HCT116 (cell line): ENCODE data around the gene OPRL1. TPM values are rescaled to one million over a fixed set of nuclear protein-coding genes. Genes with fewer than 3 reads are reported as not detected.

Experiments
- ATAC-seq: fragments of 200-7000 bp; cut with Tn5 transposase; 2 replicates; pipeline ENCODE4 v1.9.1; 2020; ENCODE audit warnings: mild to moderate bottlenecking, moderate library complexity
- BruUV-seq: library from RNA; stranded (reverse); fragments of 400-500 nt; replicated peaks from 2 replicates; lab custom pipeline; 2021; lab: Mats Ljungman, UMichigan
- CTCF ChIA-PET: fragments of 300-600 bp; sonication (Branson Sonifier 250); formaldehyde crosslinking; loops from one replicate; lab custom pipeline; 2021; ENCODE audit warnings: antibody characterized with exemption; lab: Charles Lee
- POLR2A ChIA-PET: fragments of 300-600, 350-600 bp; sonication (Branson Sonifier 250); formaldehyde crosslinking; loops from one replicate; lab custom pipeline; 2021; ENCODE audit warnings: antibody characterized with exemption; lab: Charles Lee
- RAD21 ChIA-PET, 2 experiments: fragments of 300-600 bp; sonication (Branson Sonifier 250); formaldehyde crosslinking; loops; one replicate each; lab custom pipeline; 2023; ENCODE audit warnings: low total read pairs in 2 of 2; ENCODE audit not compliant: uncharacterized antibody in 2 of 2, unreplicated experiment in 2 of 2, low non-redundant PET in 1 of 2; lab: Charles Lee
- DNase-seq: peaks from one replicate; pipeline ENCODE4 v3.0.0-alpha.2; 2010; ENCODE audit warnings: low read depth, low spot score
- H2AFZ ChIP-seq: fragments of 200-600 bp; shearing (Covaris generic), sonication (generic); 2 replicates; pipeline ENCODE4 v1.6.1; 2017; ENCODE audit warnings: low read depth, mixed run types, mixed read lengths, antibody characterized with exemption, low read length; ENCODE audit not compliant: poor library complexity, severe bottlenecking
- H3K27ac ChIP-seq: 2 replicates; pipeline ENCODE4 v1.5.1; 2012; ENCODE audit warnings: low read depth, low read length
- H3K27me3 ChIP-seq: fragments of 200-600 bp; sonication (generic); 2 replicates; pipeline ENCODE4 v1.6.1; 2016; ENCODE audit warnings: mixed run types, low read length, mixed read lengths; ENCODE audit not compliant: insufficient read depth
- H3K36me3 ChIP-seq, 2 experiments: fragments of 200-500 bp in 1 of 2; fragments of 200-600 bp in 1 of 2; sonication (Bioruptor generic) in 1 of 2; sonication (generic) in 1 of 2; 2 replicates each; pipeline versions ENCODE4 v1.5.1 to v1.6.1; 2014 to 2016; ENCODE audit warnings: low read length in 2 of 2, inconsistent platforms in 1 of 2, mixed read lengths in 1 of 2, mixed run types in 1 of 2; ENCODE audit not compliant: insufficient read depth in 2 of 2, control insufficient read depth in 1 of 2
- H3K4me1 ChIP-seq, 2 experiments: fragments of 200-600 bp in 1 of 2; sonication (generic) in 1 of 2; 2 replicates each; pipeline versions ENCODE4 v1.5.1 to v1.6.1; 2012 to 2017; ENCODE audit warnings: low read length in 2 of 2, inconsistent platforms in 1 of 2, mild to moderate bottlenecking in 1 of 2, mixed read lengths in 1 of 2, mixed run types in 1 of 2, moderate library complexity in 1 of 2; ENCODE audit not compliant: insufficient read depth in 2 of 2, control insufficient read depth in 1 of 2
- H3K4me2 ChIP-seq: fragments of 200-600 bp; sonication (generic); 2 replicates; pipeline ENCODE4 v1.6.1; 2017; ENCODE audit warnings: mixed run types, low read length, mixed read lengths
- H3K4me3 ChIP-seq, 2 experiments: fragments of 200-600 bp in 1 of 2; sonication (generic) in 1 of 2; replicated peaks in 1 of 2; 2 replicates each; pipeline ENCODE4 v1.5.1; 2011 to 2016; ENCODE audit warnings: low read length in 2 of 2, control low read depth in 1 of 2, low read depth in 1 of 2, mild to moderate bottlenecking in 1 of 2, mixed read lengths in 1 of 2, mixed run types in 1 of 2
- H3K79me2 ChIP-seq: fragments of 200-600 bp; sonication (generic); 2 replicates; pipeline ENCODE4 v1.6.1; 2017; ENCODE audit warnings: mild to moderate bottlenecking, mixed run types, low read length, moderate library complexity, mixed read lengths; ENCODE audit not compliant: insufficient read depth
- H3K9ac ChIP-seq: fragments of 200-600 bp; sonication (generic); 2 replicates; pipeline ENCODE4 v1.6.1; 2016; ENCODE audit warnings: low read length, mixed read lengths
- H3K9me2 ChIP-seq: fragments of 200-600 bp; sonication (generic), shearing (Covaris generic); 2 replicates; pipeline ENCODE4 v1.6.1; 2017; ENCODE audit warnings: mixed run types, mild to moderate bottlenecking, moderate library complexity; ENCODE audit not compliant: insufficient read depth
- H3K9me3 ChIP-seq, 2 experiments: fragments of 200-500 bp in 1 of 2; fragments of 200-600 bp in 1 of 2; sonication (Bioruptor generic) in 1 of 2; sonication (generic) in 1 of 2; 2 replicates each; pipeline ENCODE4 v1.6.1; 2014 to 2017; ENCODE audit warnings: low read length in 2 of 2, mixed read lengths in 2 of 2, inconsistent platforms in 1 of 2, low read depth in 1 of 2, mild to moderate bottlenecking in 1 of 2, mixed run types in 1 of 2, moderate library complexity in 1 of 2; ENCODE audit not compliant: control insufficient read depth in 1 of 2, insufficient read depth in 1 of 2
- H4K20me1 ChIP-seq: fragments of 200-600 bp; sonication (generic), shearing (Covaris generic); 2 replicates; pipeline ENCODE4 v1.6.1; 2017; ENCODE audit warnings: mixed run types, mild to moderate bottlenecking, moderate library complexity; ENCODE audit not compliant: insufficient read depth
- CEBPB ChIP-seq: IDR thresholded peaks from 2 replicates; pipeline ENCODE4 v1.6.1; 2012; ENCODE audit warnings: low read depth
- EGR1 ChIP-seq: IDR thresholded peaks from 2 replicates; pipeline ENCODE4 v1.6.1; 2012; ENCODE audit warnings: low read depth
- ELF1 ChIP-seq: IDR thresholded peaks from 2 replicates; pipeline ENCODE4 v1.6.1; 2012; ENCODE audit warnings: low read depth, borderline replicate concordance
- EZH2 ChIP-seq: fragments of 200-600 bp; sonication (generic); IDR thresholded peaks from 2 replicates; pipeline ENCODE4 v1.6.1; 2017; ENCODE audit warnings: antibody characterized with exemption, mixed run types
- EZH2phosphoT487 ChIP-seq: fragments of 200-600 bp; IDR thresholded peaks from 2 replicates; pipeline ENCODE4 v1.6.1; 2018; ENCODE audit warnings: antibody characterized with exemption, borderline replicate concordance
- JUND ChIP-seq: IDR thresholded peaks from 2 replicates; pipeline ENCODE4 v1.6.1; 2012
- POLR2A ChIP-seq: IDR thresholded peaks from 2 replicates; pipeline ENCODE4 v1.7.0; 2011; ENCODE audit warnings: borderline replicate concordance; ENCODE audit not compliant: insufficient read depth, insufficient read length; ENCODE audit errors: extremely low read depth
- POLR2AphosphoS5 ChIP-seq: IDR thresholded peaks from 2 replicates; pipeline ENCODE4 v1.6.1; 2011; ENCODE audit warnings: mild to moderate bottlenecking, low read depth, low read length, moderate library complexity
- RAD21 ChIP-seq: IDR thresholded peaks from 2 replicates; pipeline ENCODE4 v1.6.1; 2012; ENCODE audit warnings: low read depth, mild to moderate bottlenecking
- SIN3A ChIP-seq: IDR thresholded peaks from 2 replicates; pipeline ENCODE4 v1.6.1; 2012; ENCODE audit warnings: low read depth
- SP1 ChIP-seq: IDR thresholded peaks from 2 replicates; pipeline ENCODE4 v1.6.1; 2012; ENCODE audit warnings: low read depth
- TCF7L2 ChIP-seq: IDR thresholded peaks from 2 replicates; pipeline ENCODE4 v1.7.0; 2011; ENCODE audit warnings: borderline replicate concordance, inconsistent platforms; ENCODE audit not compliant: insufficient read depth, insufficient read length; ENCODE audit errors: extremely low read depth
- ZFX ChIP-seq: fragments of 450-650 bp; IDR thresholded peaks from 2 replicates; pipeline ENCODE4 v1.6.1; 2017
- ZNF274 ChIP-seq: fragments of 200-500 bp; sonication (Bioruptor generic); IDR thresholded peaks from 2 replicates; pipeline ENCODE4 v1.6.1; 2014; ENCODE audit warnings: mild to moderate bottlenecking, low read depth, low read length, inconsistent platforms
- intact Hi-C: fragments of 100-400 bp; cut with micrococcal nuclease; formaldehyde crosslinking; loops from 2 replicates; pipeline ENCODE4 v1.10.0; 2022
- total RNA-seq: library from RNA; stranded (reverse); gene quantifications from one replicate; pipeline ENCODE4 v1.2.1, GENCODE V29; 2021; ENCODE audit not compliant: unreplicated experiment
- TF ChIP-seq, protein P1 (sequence below), 3 experiments: fragments of 200-600 bp in 1 of 3; sonication (generic) in 1 of 3; IDR thresholded peaks in 2 of 3; conservative IDR thresholded peaks in 1 of 3; 2 replicates each; pipeline ENCODE4 v1.5.1; 2012 to 2017; ENCODE audit warnings: low read depth in 2 of 3, low read length in 2 of 3, antibody characterized with exemption in 1 of 3, borderline replicate concordance in 1 of 3, control low read depth in 1 of 3, mild to moderate bottlenecking in 1 of 3, mixed read lengths in 1 of 3, mixed run types in 1 of 3, moderate library complexity in 1 of 3; ENCODE audit not compliant: insufficient read depth in 1 of 3
- TF ChIP-seq, protein P2 (sequence below): IDR thresholded peaks from 2 replicates; pipeline ENCODE4 v1.6.1; 2012; ENCODE audit warnings: low read depth
- TF ChIP-seq, protein P3 (sequence below): IDR thresholded peaks from 2 replicates; pipeline ENCODE4 v1.6.1; 2012

Gene OPRL1
- total RNA-seq, 1 experiment from 2014 or later: 1.6 TPM

DNA sequence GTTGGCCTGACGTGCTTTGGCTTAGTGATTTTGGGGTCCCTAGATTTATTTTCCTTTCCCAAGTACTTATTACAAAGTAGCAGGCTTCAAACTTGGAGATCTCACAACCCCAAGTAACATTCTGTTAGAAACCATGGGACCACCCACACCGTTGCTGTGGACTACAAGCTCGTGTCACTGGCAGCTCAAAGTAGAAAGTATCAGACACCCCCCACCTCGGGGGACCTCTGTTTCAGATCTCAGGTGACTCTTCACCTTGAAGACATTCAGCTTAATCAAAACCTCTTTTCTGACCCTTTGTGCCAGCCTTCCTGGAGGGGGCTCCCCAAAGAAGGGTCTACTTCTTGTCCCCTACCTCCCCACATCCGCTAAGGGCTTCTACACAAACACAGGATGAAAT lies 68.7 kb downstream of the OPRL1 start (continued):
- TF ChIP-seq, protein P1, sequence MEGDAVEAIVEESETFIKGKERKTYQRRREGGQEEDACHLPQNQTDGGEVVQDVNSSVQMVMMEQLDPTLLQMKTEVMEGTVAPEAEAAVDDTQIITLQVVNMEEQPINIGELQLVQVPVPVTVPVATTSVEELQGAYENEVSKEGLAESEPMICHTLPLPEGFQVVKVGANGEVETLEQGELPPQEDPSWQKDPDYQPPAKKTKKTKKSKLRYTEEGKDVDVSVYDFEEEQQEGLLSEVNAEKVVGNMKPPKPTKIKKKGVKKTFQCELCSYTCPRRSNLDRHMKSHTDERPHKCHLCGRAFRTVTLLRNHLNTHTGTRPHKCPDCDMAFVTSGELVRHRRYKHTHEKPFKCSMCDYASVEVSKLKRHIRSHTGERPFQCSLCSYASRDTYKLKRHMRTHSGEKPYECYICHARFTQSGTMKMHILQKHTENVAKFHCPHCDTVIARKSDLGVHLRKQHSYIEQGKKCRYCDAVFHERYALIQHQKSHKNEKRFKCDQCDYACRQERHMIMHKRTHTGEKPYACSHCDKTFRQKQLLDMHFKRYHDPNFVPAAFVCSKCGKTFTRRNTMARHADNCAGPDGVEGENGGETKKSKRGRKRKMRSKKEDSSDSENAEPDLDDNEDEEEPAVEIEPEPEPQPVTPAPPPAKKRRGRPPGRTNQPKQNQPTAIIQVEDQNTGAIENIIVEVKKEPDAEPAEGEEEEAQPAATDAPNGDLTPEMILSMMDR (IDR thresholded peaks at IDR 0.05 in 2 of 3, conservative IDR thresholded peaks at IDR 0.05 in 1 of 3; ENCODE audit: borderline replicate concordance in 1 of 3, insufficient read depth in 1 of 3, low read depth in 2 of 3, low read length in 2 of 3): no peak
- TF ChIP-seq SP1 (no peak), ZFX (no peak), CEBPB (no peak), EZH2phosphoT487 (no peak), ZNF274 (no peak)

DNA sequence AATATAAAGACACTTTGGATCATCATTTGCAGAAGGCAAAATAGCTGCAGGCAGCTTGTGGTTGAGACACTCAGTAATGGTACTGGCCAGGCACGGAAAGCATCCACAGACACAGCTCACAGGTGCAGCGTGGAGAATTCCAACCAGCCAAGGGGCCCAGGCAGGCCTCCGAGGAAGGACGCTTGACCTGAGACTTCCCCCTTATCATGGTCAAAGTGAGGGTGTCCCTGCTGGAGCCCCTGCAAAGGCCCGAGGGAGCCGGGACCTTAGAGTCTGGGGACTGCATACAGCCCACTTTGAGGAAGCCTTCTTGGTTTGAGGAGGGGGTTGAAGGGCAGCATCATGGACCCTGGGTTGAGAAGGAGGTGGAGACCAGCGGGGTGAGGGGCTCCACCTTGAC lies 69.3 kb downstream of the OPRL1 start:
- TF ChIP-seq JUND (no peak), ELF1 (no peak), SP1 (no peak), EGR1 (no peak), EZH2 (no peak), POLR2A (no peak), CEBPB (no peak), EZH2phosphoT487 (no peak), POLR2AphosphoS5 (no peak), SIN3A (no peak), TCF7L2 (no peak), RAD21 (no peak)
- TF ChIP-seq, protein P2, sequence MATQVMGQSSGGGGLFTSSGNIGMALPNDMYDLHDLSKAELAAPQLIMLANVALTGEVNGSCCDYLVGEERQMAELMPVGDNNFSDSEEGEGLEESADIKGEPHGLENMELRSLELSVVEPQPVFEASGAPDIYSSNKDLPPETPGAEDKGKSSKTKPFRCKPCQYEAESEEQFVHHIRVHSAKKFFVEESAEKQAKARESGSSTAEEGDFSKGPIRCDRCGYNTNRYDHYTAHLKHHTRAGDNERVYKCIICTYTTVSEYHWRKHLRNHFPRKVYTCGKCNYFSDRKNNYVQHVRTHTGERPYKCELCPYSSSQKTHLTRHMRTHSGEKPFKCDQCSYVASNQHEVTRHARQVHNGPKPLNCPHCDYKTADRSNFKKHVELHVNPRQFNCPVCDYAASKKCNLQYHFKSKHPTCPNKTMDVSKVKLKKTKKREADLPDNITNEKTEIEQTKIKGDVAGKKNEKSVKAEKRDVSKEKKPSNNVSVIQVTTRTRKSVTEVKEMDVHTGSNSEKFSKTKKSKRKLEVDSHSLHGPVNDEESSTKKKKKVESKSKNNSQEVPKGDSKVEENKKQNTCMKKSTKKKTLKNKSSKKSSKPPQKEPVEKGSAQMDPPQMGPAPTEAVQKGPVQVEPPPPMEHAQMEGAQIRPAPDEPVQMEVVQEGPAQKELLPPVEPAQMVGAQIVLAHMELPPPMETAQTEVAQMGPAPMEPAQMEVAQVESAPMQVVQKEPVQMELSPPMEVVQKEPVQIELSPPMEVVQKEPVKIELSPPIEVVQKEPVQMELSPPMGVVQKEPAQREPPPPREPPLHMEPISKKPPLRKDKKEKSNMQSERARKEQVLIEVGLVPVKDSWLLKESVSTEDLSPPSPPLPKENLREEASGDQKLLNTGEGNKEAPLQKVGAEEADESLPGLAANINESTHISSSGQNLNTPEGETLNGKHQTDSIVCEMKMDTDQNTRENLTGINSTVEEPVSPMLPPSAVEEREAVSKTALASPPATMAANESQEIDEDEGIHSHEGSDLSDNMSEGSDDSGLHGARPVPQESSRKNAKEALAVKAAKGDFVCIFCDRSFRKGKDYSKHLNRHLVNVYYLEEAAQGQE: no peak
- TF ChIP-seq, protein P3, sequence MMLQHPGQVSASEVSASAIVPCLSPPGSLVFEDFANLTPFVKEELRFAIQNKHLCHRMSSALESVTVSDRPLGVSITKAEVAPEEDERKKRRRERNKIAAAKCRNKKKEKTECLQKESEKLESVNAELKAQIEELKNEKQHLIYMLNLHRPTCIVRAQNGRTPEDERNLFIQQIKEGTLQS: no peak
- TF ChIP-seq, protein P1 (IDR thresholded peaks at IDR 0.05 in 2 of 3, conservative IDR thresholded peaks at IDR 0.05 in 1 of 3; ENCODE audit: borderline replicate concordance in 1 of 3, insufficient read depth in 1 of 3, low read depth in 2 of 3, low read length in 2 of 3): no peak
- CTCF ChIA-PET: no interaction called here
- no TSS peak for BruUV-seq
- POLR2A ChIA-PET: no interaction called here
- RAD21 ChIA-PET: no interaction called here
- Histone ChIP-seq H4K20me1 (no peaks in the 10 kb centered on the region), H3K4me3 (no peak overlapping the region), H3K27me3 (no peaks in the 10 kb centered on the region), H3K4me1 (peaks cover 6 to 23% of the 10 kb centered on the region in 2 experiments; a peak in 3 of 4 replicates), H2AFZ (no peak overlapping the region), H3K9me3 (peaks cover 10 to 20% of the 10 kb centered on the region in 2 experiments; a peak in 2 of 4 replicates), H3K79me2 (no peaks in the 10 kb centered on the region), H3K9ac (no peak overlapping the region), H3K27ac (no peak overlapping the region), H3K36me3 (no peaks in the 10 kb centered on the region), H3K9me2 (no peaks in the 10 kb centered on the region), H3K4me2 (no peak overlapping the region)
- intact Hi-C loops: no loop called here
- DNase-seq (no peak), ATAC-seq (no peak)
